C1 segment of cervical spinal cord (tissue), 14 donors: ENCODE results near the gene TAGLN3.
A peak's percentile ranks its signal among the peaks of the same experiment; 100 is the strongest.
"Not testable (repeated sequence)": the region's sequence is repeated elsewhere in the genome, so short reads cannot be mapped to it uniquely, and the experiment has no call there.

Experiments
- DNase-seq, 14 donors: peaks; one replicate each; lab custom pipeline; 2025; lab: John Stamatoyannopoulos, UW

Gene TAGLN3

DNA sequence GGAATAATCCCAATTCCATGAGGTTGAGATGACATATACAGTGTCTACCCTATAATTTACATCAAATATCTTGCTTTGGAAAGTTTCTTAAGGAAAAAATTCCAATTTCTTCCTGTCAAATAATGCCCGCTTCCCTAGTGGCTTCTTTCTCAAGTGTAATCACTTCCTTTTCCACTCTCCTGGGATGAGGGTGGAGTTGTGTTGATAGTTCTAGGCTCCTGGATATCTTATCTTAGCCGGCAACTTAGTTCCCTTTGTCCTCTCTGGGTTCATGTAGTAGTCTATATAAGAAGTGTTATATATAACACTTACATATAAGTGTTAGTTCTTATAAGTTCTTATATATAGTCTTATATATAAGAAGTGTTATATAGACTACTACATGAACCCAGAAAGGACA lies 10.9 kb downstream of the TAGLN3 start:
- DNase-seq, result no peak

GRCh38 chr3:112010636-112011035 lies 11.9 kb downstream of the TAGLN3 start:
- no peak for DNase-seq

GRCh38 chr3:112011376-112011940 lies 12.7 kb downstream of the TAGLN3 start:
- no peak for DNase-seq

DNA sequence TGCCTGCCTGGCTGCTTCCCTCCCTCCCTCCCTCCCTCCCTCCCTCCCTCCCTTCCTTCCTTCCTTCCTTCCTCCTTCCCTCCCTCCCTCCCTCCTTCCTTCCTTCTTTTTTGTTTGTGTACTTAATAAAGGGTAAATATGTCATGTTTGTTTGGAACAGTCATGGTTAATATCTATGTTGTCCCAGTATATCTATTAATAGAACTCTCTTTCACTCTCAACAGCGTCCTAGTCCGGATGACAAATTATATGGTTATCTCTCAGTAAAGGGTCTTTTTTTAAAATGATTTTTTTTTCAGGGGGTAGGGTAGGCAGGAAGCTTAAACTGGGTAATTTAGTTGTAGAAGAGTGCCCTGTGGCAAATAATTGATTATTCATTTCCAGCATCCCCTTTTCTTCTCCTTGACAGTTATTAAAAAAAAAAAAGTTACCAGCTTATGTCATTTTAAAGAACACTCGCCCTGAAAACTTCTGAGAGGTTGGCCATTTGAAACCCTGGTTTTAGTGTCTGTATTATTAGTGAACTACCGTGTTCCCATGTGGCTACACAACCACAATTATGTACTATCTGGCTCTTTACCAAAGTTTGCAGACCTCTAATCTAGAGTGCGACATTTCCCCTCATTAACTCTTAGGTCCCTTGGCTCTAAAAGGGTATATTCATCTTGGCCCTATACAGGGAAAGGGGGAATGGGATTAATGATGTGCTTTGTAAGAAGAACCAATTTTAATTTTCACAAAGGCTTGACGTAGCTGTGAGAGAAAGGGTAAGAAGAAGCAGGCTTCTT lies 13.7 kb downstream of the TAGLN3 start:
- no peak for DNase-seq

- peak in 12 of 14 donors; percentile 8 to 86 (median 58) for DNase-seq
These were observed 14.5 kb downstream of the TAGLN3 start for GRCh38 chr3:112013058-112013783.

DNA sequence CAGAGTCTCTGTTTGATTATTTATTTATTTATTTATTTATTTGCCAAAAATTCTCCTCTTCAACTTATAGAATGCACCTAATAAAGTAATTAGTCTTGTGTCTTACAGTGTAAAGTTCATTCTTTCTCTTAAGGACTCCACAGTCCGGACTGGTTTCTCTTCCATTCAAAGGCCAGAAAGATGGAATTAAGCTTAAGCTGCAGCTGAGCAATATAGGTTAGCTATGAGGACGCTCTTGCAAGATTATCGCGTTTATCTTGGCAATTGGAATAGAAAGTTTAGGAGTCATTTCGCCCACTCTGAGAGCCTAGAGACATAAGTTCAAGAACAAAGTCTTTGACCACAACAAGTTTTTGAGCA lies 15.0 kb downstream of the TAGLN3 start:
- no peak for DNase-seq

DNA sequence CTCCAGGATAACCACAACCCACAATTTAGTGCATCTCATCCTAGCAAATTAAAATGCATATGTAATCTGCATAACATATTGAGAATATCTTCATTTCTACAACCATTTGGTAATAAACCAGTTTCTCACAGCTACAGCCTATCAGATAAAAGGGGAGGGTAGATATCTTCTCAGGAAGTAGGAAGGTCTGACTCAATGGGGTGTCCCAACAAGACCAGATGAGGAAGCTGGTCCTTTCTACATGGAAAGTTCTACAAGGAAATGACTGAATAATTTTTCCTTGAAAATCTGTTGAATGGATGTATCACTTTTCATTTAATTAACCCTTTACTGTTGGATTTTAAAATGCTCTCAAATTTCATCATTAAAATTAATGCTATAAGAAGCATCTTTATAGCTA lies 18.4 kb downstream of the TAGLN3 start:
- DNase-seq, result no peak

DNA sequence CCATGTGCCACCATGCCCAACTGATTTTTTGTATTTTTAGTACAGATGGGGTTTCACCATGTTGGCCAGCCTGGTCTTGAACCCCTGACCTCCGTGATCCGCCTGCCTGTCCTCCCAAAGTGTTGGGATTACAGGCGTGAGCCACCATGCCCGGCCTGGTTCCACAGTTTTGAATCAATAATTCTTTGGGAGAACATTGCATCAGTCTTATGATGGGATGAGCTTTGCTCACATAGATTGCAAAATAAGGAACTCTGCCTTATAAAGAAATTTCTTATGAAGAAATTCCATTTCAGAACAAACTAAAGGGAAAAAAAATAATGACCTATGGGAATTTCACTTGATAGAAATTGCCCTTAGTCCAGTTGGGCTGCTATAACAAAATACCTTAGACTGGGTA lies 20.0 kb downstream of the TAGLN3 start:
- no peak for DNase-seq

- DNase-seq, result no peak
These were observed 21.0 kb downstream of the TAGLN3 start for GRCh38 chr3:112019716-112020115.

DNA sequence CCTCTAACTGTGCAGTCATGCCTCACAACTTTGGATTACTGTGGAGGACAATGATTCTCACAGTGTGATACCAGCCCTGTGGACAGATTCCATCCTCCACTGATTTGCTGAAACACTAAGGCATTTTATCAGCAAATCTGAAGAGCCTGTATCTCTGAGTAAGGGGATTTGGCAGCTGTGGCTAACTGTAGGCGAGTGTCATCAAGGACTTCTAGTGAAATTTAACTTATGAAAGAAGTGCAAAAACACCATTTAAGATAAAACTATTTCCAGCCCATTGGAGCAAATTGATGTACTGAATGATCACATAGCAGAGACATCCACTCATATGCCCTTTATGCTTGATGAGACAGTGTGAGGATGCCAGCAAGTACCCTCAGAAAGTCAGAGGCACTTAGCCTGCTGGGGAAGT lies 22.0 kb downstream of the TAGLN3 start:
- no peak for DNase-seq

GRCh38 chr3:112027142-112027541 lies 28.4 kb downstream of the TAGLN3 start:
- DNase-seq, result no peak

DNA sequence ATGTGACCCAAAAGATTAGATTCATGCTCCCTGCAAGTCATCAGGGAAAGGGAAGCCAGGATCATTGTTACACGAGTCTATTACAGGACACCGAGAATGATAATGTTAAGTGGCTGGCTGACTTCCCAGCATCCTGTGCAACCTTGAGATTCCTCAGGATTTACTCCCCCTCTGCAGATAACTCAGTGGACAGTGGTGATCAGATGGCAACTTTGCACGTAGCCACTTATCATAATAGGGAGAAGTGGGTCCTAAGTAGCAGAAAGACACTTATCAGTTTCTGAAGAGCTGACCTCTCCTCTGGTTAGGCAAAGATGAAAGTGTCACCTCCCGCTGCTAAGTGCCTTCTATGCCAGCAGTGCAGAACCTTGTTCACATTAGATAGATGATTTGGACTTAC lies 29.1 kb downstream of the TAGLN3 start:
- DNase-seq, result no peak

DNA sequence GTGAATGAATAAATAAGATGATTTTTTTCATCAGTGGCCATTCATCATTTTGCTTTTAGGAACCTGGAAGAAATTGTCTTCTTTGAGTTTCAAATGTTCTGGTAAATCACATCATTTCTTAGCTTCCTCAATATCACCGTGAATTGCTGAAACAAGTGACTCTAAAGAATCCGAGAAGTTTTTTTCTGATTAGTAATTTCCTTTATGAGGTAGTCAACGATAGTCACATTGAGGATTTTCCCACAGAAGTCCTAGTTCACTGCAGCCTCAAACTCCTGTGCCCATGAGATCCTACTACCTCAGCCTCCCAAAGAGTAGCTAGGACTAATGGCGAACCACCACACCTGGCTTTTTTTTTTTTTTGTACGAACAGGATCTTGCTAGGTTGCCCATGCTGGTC lies 32.2 kb downstream of the TAGLN3 start:
- no peak for DNase-seq

DNA sequence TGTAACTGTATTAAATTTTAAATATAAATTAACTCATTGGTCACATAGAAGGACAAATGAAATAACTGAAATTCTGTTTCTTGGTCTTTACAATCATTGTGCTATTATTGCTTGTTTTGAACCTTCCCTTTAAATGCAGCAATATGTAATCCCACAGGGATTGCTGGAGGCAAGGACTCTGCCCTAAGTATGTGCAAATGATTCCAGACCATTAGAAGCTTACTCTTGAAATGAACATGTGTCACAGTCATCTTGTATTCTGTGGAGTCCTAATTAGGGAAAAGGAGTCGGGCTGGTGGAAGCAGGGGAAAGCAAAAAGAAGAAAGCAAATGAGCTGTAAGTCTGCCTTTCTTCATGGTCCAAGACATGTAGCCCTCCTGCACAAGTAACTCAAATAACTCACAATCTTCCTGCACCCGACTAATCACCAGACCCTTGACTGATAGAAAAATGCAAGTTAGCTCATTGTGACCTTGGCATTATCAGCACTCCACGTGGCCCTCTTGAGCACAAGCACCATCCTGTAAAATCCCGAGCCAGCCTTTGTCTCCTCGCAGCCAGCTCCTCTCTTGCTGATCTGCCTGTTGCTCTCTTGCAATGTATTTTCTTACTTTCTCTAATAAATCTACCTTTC lies 33.5 kb downstream of the TAGLN3 start:
- DNase-seq, result no peak

DNA sequence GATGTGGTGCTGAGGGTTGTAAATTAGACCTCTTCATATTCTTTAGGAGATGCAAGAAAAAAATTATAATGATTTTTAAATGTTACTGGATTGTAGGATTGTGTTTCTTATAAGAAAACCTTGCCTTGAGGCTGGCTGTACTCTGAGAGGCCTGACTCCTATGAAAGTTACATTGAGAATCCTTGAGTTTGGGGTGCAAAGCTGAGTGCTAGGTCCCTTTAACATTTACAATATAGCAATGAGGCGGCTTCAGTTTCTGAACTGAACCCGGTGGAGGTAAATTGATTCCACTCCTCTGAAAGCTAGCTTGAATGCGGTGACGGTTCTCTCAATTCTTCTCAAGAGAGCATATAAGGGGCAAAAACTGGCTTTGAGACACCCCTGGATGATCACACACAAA lies 35.7 kb downstream of the TAGLN3 start, which contains the start of gene TMPRSS7:
TMPRSS7 (plus strand) TSS at position 301 of the 400 bp plus-strand sequence. CDS start 110 bp downstream, outside the sequence.
- DNase-seq, result no peak

GRCh38 chr3:112035241-112035640 lies 36.5 kb downstream of the TAGLN3 start:
- DNase-seq, result no peak

GRCh38 chr3:112037194-112037593 lies 38.5 kb downstream of the TAGLN3 start:
- not testable (repeated sequence) for DNase-seq

- DNase-seq, result no peak
These were observed 40.1 kb downstream of the TAGLN3 start for GRCh38 chr3:112038863-112039262.

DNA sequence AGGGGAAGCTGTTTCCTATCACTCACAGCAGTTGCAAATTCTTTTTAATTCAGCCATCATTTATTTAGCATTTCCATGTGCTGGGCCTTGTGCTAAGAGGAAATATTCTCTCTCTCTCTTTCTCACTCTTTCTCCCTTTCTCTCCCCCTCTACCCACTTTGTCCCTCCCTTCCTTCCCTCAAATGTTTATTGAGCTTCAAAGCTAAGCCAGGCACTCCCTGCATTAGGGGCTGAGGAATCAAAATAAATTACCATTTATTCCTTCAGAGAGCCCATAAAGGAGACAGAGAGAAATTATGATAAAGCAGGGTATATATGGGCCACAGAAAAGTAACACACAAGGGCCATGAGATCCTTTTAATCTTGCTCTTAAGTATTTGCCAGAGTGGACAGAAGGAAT lies 42.6 kb downstream of the TAGLN3 start:
- no peak for DNase-seq

- DNase-seq, result no peak
These were observed 44.1 kb downstream of the TAGLN3 start for GRCh38 chr3:112042842-112043280.

- DNase-seq, result peak in 8 of 14 donors; percentile 1 to 23 (median 3)
These were observed 45.0 kb downstream of the TAGLN3 start for GRCh38 chr3:112043621-112044201.

DNA sequence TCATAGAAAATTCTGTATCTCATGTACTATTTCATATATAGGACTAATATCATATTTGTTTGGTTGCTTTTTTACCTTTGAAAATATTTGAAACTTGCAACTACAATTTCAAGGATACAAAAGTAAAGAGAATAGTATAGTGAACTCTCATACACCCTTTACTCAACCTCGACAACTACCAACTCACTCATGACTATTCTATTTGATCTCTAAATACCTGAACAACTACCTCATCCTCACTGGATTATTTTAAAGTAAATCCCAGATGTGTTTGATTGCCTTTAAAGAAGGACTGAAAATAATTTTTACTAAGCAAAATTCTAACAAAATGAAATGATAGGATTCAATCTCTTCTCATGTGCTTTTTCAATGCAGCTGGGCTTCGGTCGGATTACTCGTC lies 47.9 kb downstream of the TAGLN3 start:
- no peak for DNase-seq
